Heart left ventricle (tissue), 16 donors: ENCODE measurements around the gene CD34. TPM values are rescaled to one million over a fixed set of nuclear protein-coding genes. Genes with fewer than 3 reads are reported as not detected.
A peak's percentile ranks its signal among the peaks of the same experiment; 100 is the strongest.

Experiments used
- ATAC-seq, 4 donors: fragments of 200-7000 bp; cut with Tn5 transposase; one replicate each; pipeline ENCODE4 v1.9.1; 2020 to 2022; ENCODE audit warnings: moderate library complexity in 4 of 4, mild to moderate bottlenecking in 3 of 4, moderate number of reproducible peaks in 1 of 4
- DNase-seq, 5 donors: peaks; one replicate each; pipeline ENCODE4 v3.0.0-alpha.2; 2020
- H3K27ac ChIP-seq, 12 donors: fragments of 200-600 bp; sonication (generic) in 4 of 12; one replicate each; pipeline versions ENCODE4 v1.5.0 to v1.8.0; 2016 to 2022; ENCODE audit warnings: mild to moderate bottlenecking in 2 of 12
- H3K27me3 ChIP-seq, 9 donors: fragments of 200-600 bp; sonication (generic) in 2 of 9; one replicate each; pipeline versions ENCODE4 v1.5.1 to v1.8.0; 2016 to 2022; ENCODE audit warnings: mild to moderate bottlenecking in 3 of 9
- H3K36me3 ChIP-seq, 9 donors: fragments of 200-600 bp; sonication (generic) in 2 of 9; one replicate each; pipeline versions ENCODE4 v1.5.0 to v1.8.0; 2018 to 2022; ENCODE audit warnings: mild to moderate bottlenecking in 2 of 9
- H3K4me1 ChIP-seq, 12 donors: fragments of 200-600 bp; sonication (generic) in 4 of 12; one replicate each; pipeline versions ENCODE4 v1.5.0 to v1.8.0; 2016 to 2022; ENCODE audit warnings: mild to moderate bottlenecking in 3 of 12
- H3K4me3 ChIP-seq, 12 donors: fragments of 200-600 bp; sonication (generic) in 4 of 12; one replicate each; pipeline versions ENCODE4 v1.5.0 to v1.8.0; 2017 to 2022; ENCODE audit warnings: mild to moderate bottlenecking in 9 of 12, moderate library complexity in 4 of 12
- H3K9me3 ChIP-seq, 12 donors: fragments of 200-600 bp; sonication (generic) in 4 of 12; one replicate each; pipeline versions ENCODE4 v1.5.0 to v1.8.0; 2016 to 2022; ENCODE audit warnings: mild to moderate bottlenecking in 1 of 12
- POLR2A ChIP-seq, 2 donors: fragments of 450-650 bp; IDR thresholded peaks; one replicate each; pipeline ENCODE4 v1.6.1; 2017; ENCODE audit warnings: antibody characterized with exemption in 2 of 2, mild to moderate bottlenecking in 2 of 2, moderate library complexity in 2 of 2
- WGBS, 4 donors: extraction: QIAGEN DNeasy Blood & Tissue Kit in 2 of 4; methylation state at CpG; one replicate each; pipeline versions ENCODE4 v1.1.5 to v1.1.7; 2013 to 2018; 5-methylcytosine and 5-hydroxymethylcytosine counted together
- intact Hi-C, 10 donors: fragments of 100-400 bp; cut with DNase I; formaldehyde crosslinking; loops; one replicate each; pipeline versions ENCODE4 v1.11.1 to v1.14.2; 2022
- polyA plus RNA-seq, 2 donors: library from polyadenylated mRNA; stranded (reverse); fragments of 200-250 nt; gene quantifications; one replicate each; pipeline ENCODE4 v1.2.3, GENCODE V29; 2013
- total RNA-seq, 9 donors: library from RNA; depleted of rRNA in 2 of 9; stranded (reverse); fragments of >200 nt in 2 of 9; fragmentation: NEBNext Ultra II Directional in 3 of 9; extraction: Animal tissue kit (Norgen Biotek cat#: 25700) in 3 of 9; gene quantifications; one replicate each; pipeline versions ENCODE4 v1.1.0 to v1.2.4, GENCODE V29; 2016 to 2023
- TF ChIP-seq, protein P1 (sequence below), 12 donors: fragments of 200-600 bp; sonication (generic) in 4 of 12; IDR thresholded peaks; one replicate each; pipeline versions ENCODE4 v1.5.0 to v1.8.0; 2018 to 2022; ENCODE audit warnings: antibody characterized with exemption in 12 of 12, mild to moderate bottlenecking in 5 of 12
- donor health status: ischemic (EF 13 %, LVEDD 7.1; RV severe dilation, severe dysfunction).
- donor health status: healthy with polysubstance abuse.
- donor health status: DM: no; HTN: yes; CAD: no.
- donor health status: DM: no; HTN: no; CAD: no.
- donor health status: ischemic (EF 25% LVEDD 6.9; RV normal size, moderate dysfunction).
- donor health status: ischemic (EF 25% LVEDD 5.7; RV mildly dilated, moderate dysfunction).
- donor health status: healthy.
- donor health status: DM: yes; HTN: yes; CAD: no.
- donor health status: ischemic (EF 35%, LVEDD 5.7; RV mildly dilated, moderate dysfunction).
- donor health status: nonischemic (EF 11% LVEDD 7.7; RV severe dilation, severe dysfunction).
- donor health status: DM: yes; HTN: yes; CAD: no.
- donor health status: PGD.
- donor health status: ischemic (EF 29% LVEDD 5.4; RV normal size, mild dysfunction).
- donor health status: nonischemic (EF 23%, LVEDD 6.1; RV moderate dilation, normal function).

CD34 gene
- total and polyA plus RNA-seq, 11 donors: 37.4 to 103 (median 63.0) TPM

DNA sequence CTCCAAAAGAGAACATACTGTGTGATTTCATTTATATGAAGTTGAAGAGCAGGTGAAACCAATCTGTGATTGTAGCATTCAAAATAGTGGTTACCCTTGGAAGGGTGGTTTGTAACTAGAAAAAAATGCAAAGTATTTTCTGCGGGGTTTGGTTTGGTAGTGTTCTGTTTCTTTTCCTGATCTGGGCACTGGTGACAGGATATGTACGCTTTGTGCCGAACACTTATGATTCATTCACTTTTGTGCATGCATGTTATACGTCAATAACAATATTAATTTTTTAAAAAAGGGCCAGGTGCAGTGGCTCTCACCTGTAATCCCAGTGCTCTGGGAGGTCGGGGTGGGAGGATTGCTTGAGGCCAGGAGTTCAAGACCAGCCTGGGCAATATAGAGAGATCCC, 63.8 kb downstream of the CD34 start:
- ATAC-seq (no peak), DNase-seq (no peak)
- Histone ChIP-seq H3K27me3 (no peaks in the 10 kb centered on the region), H3K27ac (peak overlapping the region in 5 of 12 donors; percentile 57 to 82 (median 63)), H3K4me3 (no peak overlapping the region), H3K36me3 (peaks cover 0 to 26% (median 0%) of the 10 kb centered on the region in 9 donors), H3K4me1 (peaks cover 22 to 86% (median 70%) of the 10 kb centered on the region in 12 donors), H3K9me3 (no peaks in the 10 kb centered on the region)
- TF ChIP-seq POLR2A (IDR thresholded peaks at IDR 0.05): no peak
- TF ChIP-seq, protein P1, sequence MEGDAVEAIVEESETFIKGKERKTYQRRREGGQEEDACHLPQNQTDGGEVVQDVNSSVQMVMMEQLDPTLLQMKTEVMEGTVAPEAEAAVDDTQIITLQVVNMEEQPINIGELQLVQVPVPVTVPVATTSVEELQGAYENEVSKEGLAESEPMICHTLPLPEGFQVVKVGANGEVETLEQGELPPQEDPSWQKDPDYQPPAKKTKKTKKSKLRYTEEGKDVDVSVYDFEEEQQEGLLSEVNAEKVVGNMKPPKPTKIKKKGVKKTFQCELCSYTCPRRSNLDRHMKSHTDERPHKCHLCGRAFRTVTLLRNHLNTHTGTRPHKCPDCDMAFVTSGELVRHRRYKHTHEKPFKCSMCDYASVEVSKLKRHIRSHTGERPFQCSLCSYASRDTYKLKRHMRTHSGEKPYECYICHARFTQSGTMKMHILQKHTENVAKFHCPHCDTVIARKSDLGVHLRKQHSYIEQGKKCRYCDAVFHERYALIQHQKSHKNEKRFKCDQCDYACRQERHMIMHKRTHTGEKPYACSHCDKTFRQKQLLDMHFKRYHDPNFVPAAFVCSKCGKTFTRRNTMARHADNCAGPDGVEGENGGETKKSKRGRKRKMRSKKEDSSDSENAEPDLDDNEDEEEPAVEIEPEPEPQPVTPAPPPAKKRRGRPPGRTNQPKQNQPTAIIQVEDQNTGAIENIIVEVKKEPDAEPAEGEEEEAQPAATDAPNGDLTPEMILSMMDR (IDR thresholded peaks at IDR 0.05): no peak
- 72 to 86% (median 83%) methylated on average over 5 of the region's 5 CpGs for WGBS, 4 donors
- intact Hi-C loops: no loop called here

DNA sequence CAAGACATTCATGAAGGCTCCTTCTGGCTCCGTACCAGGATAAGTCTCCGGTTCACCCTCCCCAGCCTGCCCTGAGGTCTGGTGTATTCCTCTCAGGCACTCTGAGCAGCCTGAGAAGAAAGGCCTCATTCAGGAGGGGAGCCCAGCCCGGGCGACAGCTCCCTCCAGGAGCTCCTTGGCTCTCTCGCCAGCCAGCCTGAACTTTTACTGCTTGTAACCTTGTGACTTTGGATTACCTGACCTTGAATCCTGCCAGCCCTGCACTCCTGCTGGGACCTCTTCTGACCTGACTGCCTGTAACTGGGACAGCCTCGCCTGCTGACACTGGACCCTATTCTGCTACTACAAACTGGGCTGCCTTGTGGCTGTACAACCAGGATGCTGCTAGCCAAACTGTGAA, 65.8 kb downstream of the CD34 start:
- 48 to 68% (median 56%) methylated on average over 6 of the region's 6 CpGs for WGBS, 4 donors
- no peaks in the 10 kb centered on the region for H3K9me3 ChIP-seq
- DNase-seq (peak in 1 of 5 donors; percentile 46), ATAC-seq (peak in 3 of 4 donors; percentile 12 to 35 (median 25))
- H3K36me3 ChIP-seq: peaks cover 0 to 33% (median 0%) of the 10 kb centered on the region in 9 donors
- TF ChIP-seq POLR2A (IDR thresholded peaks at IDR 0.05): no peak
- TF ChIP-seq, protein P1 (IDR thresholded peaks at IDR 0.05): no peak
- H3K27ac ChIP-seq: peak overlapping the region in 11 of 12 donors; percentile 9 to 62 (median 41)
- intact Hi-C loops: no loop called here
- H3K27me3 ChIP-seq: no peaks in the 10 kb centered on the region
- H3K4me3 ChIP-seq: no peak overlapping the region
- peaks cover 13 to 83% (median 55%) of the 10 kb centered on the region in 12 donors for H3K4me1 ChIP-seq

DNA sequence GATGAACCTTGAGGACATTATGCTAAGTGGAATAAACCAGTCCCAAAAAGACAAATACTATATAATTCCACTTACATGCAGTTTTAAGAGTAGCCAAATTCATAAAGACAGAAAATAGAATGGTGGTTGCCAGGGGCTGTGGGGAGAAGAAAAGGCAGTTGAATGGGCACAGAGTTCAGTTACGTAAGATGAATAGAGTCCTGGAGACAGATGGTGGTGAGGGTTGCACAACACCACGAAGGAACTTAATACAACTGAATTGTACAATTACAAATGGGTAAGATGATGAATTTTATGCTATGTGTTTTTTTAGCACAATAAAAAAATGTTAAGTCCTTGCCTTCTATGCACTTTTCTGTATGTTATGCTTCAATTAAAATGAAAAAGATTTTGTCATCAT, 66.6 kb downstream of the CD34 start:
- ATAC-seq: no peak
- peaks cover 0 to 36% (median 0%) of the 10 kb centered on the region in 9 donors for H3K36me3 ChIP-seq
- whole genome bisulfite sequencing, 4 donors: 84 to 90% (median 85%) methylated on average over 2 of the region's 2 CpGs

DNA sequence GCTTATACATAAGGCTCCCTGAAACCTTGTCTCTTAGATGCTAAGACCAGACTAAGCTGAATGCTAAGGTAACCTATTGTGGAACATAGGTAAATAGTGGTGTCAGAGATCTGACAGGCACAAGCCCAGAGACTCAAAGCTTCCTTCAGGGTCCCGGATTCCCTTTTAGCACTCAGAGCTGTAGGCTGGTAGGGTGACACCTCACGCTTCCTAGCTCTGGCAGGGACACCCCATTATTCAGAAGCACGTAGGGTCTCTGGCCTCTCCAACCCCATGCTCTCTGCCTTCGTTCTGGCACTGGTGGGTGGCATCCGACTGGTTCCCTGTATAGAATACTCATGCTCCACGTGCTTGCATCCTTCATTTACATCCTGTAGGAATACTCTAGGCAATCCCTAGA, 68.4 kb downstream of the CD34 start:
- Histone ChIP-seq H3K27me3 (no peaks in the 10 kb centered on the region), H3K36me3 (peaks cover 0 to 36% (median 0%) of the 10 kb centered on the region in 9 donors), H3K27ac (no peak overlapping the region), H3K9me3 (no peaks in the 10 kb centered on the region), H3K4me1 (peaks cover 4 to 79% (median 51%) of the 10 kb centered on the region in 12 donors), H3K4me3 (no peak overlapping the region)
- TF ChIP-seq, protein P1 (IDR thresholded peaks at IDR 0.05): no peak
- no peak for TF ChIP-seq POLR2A (IDR thresholded peaks at IDR 0.05)
- no peak for DNase-seq
- 79 to 91% (median 85%) methylated on average over 5 to 6 of the region's 6 CpGs for WGBS, 4 donors
- intact Hi-C loops: no loop called here
- ATAC-seq: no peak

More for the DNA sequence above, 66.6 kb downstream of the CD34 start:
- H3K4me1 ChIP-seq: peaks cover 8 to 81% (median 51%) of the 10 kb centered on the region in 12 donors
- no peak for DNase-seq
- H3K27ac ChIP-seq: peak overlapping the region in 2 of 12 donors; percentile 47 to 59
- no peak overlapping the region for H3K4me3 ChIP-seq
- no peaks in the 10 kb centered on the region for H3K27me3 ChIP-seq
- no peaks in the 10 kb centered on the region for H3K9me3 ChIP-seq
- TF ChIP-seq POLR2A (IDR thresholded peaks at IDR 0.05): no peak
- TF ChIP-seq, protein P1 (IDR thresholded peaks at IDR 0.05): no peak
- intact Hi-C loops: no loop called here
